Adrenal gland (tissue), 5 donors: ENCODE data around the gene NR5A1.

ENCODE experiments used
- CTCF ChIP-seq, 6 experiments: fragments of 450-650 bp in 4 of 6; fragments of 200-600 bp in 2 of 6; sonication (generic) in 1 of 6; IDR thresholded peaks; 1 replicate in 5 of 6; 2 replicates in 1 of 6; pipeline versions ENCODE4 v1.5.1 to v1.8.0; 2016 to 2021; ENCODE audit warnings: antibody characterized with exemption in 6 of 6, mild to moderate bottlenecking in 2 of 6, moderate library complexity in 1 of 6
- POLR2A ChIP-seq, 2 donors: fragments of 450-650 bp; IDR thresholded peaks; one replicate each; pipeline ENCODE4 v1.6.1; 2017; ENCODE audit warnings: antibody characterized with exemption in 2 of 2, mild to moderate bottlenecking in 2 of 2, moderate library complexity in 1 of 2
- donor health status: DM: no; HTN: no; CAD: no.

GRCh38 chr9:124521142-124521541, 13.9 kb upstream of the NR5A1 start:
- TF ChIP-seq CTCF (IDR thresholded peaks at IDR 0.05) = no peak
- no peak for TF ChIP-seq POLR2A (IDR thresholded peaks at IDR 0.05)
